Neural cell (in vitro differentiated cells): ENCODE measurements around the gene CAPN2. TPM values are rescaled to one million over a fixed set of nuclear protein-coding genes. Genes with fewer than 3 reads are reported as not detected.

ENCODE experiments used
- H2AFZ ChIP-seq: fragments of 200-600, 300-800 bp; sonication (generic), shearing (Covaris generic); 2 replicates; pipeline ENCODE4 v1.6.0; 2014; ENCODE audit warnings: low read depth, mild to moderate bottlenecking, antibody characterized with exemption, low read length, moderate library complexity
- H3F3A ChIP-seq: fragments of 200-600 bp; shearing (Covaris generic); 2 replicates; pipeline ENCODE4 v1.6.1; 2016; ENCODE audit warnings: mild to moderate bottlenecking, moderate library complexity, mixed read lengths, antibody characterized with exemption, low read length; ENCODE audit not compliant: insufficient read depth, poor library complexity, severe bottlenecking
- H3K27ac ChIP-seq: fragments of 200-600, 300-800 bp; sonication (generic), shearing (Covaris generic); 2 replicates; pipeline ENCODE4 v1.5.1; 2014; ENCODE audit warnings: mild to moderate bottlenecking, low read length, moderate library complexity
- H3K27me3 ChIP-seq: fragments of 300-800, 200-600 bp; sonication (generic), shearing (Covaris generic); 2 replicates; pipeline ENCODE4 v1.6.0; 2014; ENCODE audit warnings: mild to moderate bottlenecking, low read depth, low read length, moderate library complexity; ENCODE audit not compliant: insufficient read depth
- H3K36me3 ChIP-seq: fragments of 300-800, 200-600 bp; sonication (generic), shearing (Covaris generic); 2 replicates; pipeline ENCODE4 v1.5.1; 2014; ENCODE audit warnings: mild to moderate bottlenecking, antibody characterized with exemption, low read length, moderate library complexity; ENCODE audit not compliant: insufficient read depth
- H3K4me2 ChIP-seq: fragments of 300-800, 200-600 bp; sonication (generic), shearing (Covaris generic); 2 replicates; pipeline ENCODE4 v1.6.0; 2014; ENCODE audit warnings: mild to moderate bottlenecking, low read length
- H3K4me3 ChIP-seq: fragments of 300-800, 200-600 bp; sonication (generic), shearing (Covaris generic); 2 replicates; pipeline ENCODE4 v1.5.1; 2014; ENCODE audit warnings: mild to moderate bottlenecking, low read length, moderate library complexity
- H3K79me2 ChIP-seq: fragments of 200-600 bp; shearing (Covaris generic); replicated peaks from 2 replicates; pipeline ENCODE4 v1.6.0; 2014; ENCODE audit warnings: mild to moderate bottlenecking, low read length, moderate library complexity; ENCODE audit not compliant: insufficient read depth
- H3K9ac ChIP-seq: fragments of 300-800, 200-600 bp; sonication (generic), shearing (Covaris generic); 2 replicates; pipeline ENCODE4 v1.6.1; 2016; ENCODE audit warnings: mild to moderate bottlenecking, low read length, mixed read lengths
- H3K9me2 ChIP-seq: fragments of 200-600 bp; shearing (Covaris generic); 2 replicates; pipeline ENCODE4 v1.6.1; 2016; ENCODE audit warnings: mild to moderate bottlenecking, low read length, mixed read lengths; ENCODE audit not compliant: insufficient read depth
- H3K9me3 ChIP-seq: fragments of 200-600, 300-800 bp; sonication (generic), shearing (Covaris generic); 2 replicates; pipeline ENCODE4 v1.6.1; 2016; ENCODE audit warnings: mild to moderate bottlenecking, mixed run types, low read length, moderate library complexity, mixed read lengths
- H4K20me1 ChIP-seq: fragments of 200-600 bp; shearing (Covaris generic); 2 replicates; pipeline ENCODE4 v1.6.1; 2016; ENCODE audit warnings: mild to moderate bottlenecking, mixed run types; ENCODE audit not compliant: insufficient read depth
- CTCF ChIP-seq: fragments of 450-650 bp; IDR thresholded peaks from 2 replicates; pipeline ENCODE4 v1.5.1; 2014; ENCODE audit warnings: antibody characterized with exemption, mild to moderate bottlenecking, moderate library complexity; ENCODE audit not compliant: poor library complexity, severe bottlenecking
- EP300 ChIP-seq: fragments of 450-650 bp; conservative IDR thresholded peaks from 2 replicates; pipeline ENCODE4 v1.6.1; 2014; ENCODE audit warnings: antibody characterized with exemption, mild to moderate bottlenecking, moderate library complexity; ENCODE audit not compliant: poor library complexity, severe bottlenecking
- EZH2 ChIP-seq: fragments of 200-600, 300-800 bp; shearing (Covaris generic), sonication (generic); IDR thresholded peaks from 2 replicates; pipeline ENCODE4 v1.6.1; 2014; ENCODE audit warnings: antibody characterized with exemption, low read length, borderline replicate concordance, mild to moderate bottlenecking; ENCODE audit not compliant: insufficient read depth, poor library complexity, severe bottlenecking
- MXI1 ChIP-seq: fragments of 450-650 bp; conservative IDR thresholded peaks from 2 replicates; pipeline ENCODE4 v1.6.1; 2014; ENCODE audit warnings: antibody characterized with exemption, mild to moderate bottlenecking; ENCODE audit not compliant: poor library complexity, severe bottlenecking
- POLR2AphosphoS5 ChIP-seq: IDR thresholded peaks from 2 replicates; pipeline ENCODE4 v1.6.1; 2012
- RAD21 ChIP-seq: fragments of 450-650 bp; conservative IDR thresholded peaks from 2 replicates; pipeline ENCODE4 v1.6.1; 2014; ENCODE audit warnings: antibody characterized with exemption, mild to moderate bottlenecking, moderate library complexity
- REST ChIP-seq: IDR thresholded peaks from 2 replicates; pipeline ENCODE4 v1.6.1; 2012; ENCODE audit warnings: borderline replicate concordance
- SMC3 ChIP-seq: fragments of 450-650 bp; conservative IDR thresholded peaks from 2 replicates; pipeline ENCODE4 v1.6.1; 2014; ENCODE audit warnings: antibody characterized with exemption, mild to moderate bottlenecking, moderate library complexity; ENCODE audit not compliant: poor library complexity
- TAF1 ChIP-seq: IDR thresholded peaks from 2 replicates; pipeline ENCODE4 v1.6.1; 2012; ENCODE audit warnings: low read depth
- polyA plus RNA-seq: library from polyadenylated mRNA; depleted of rRNA; stranded (reverse); fragments of >200 nt; gene quantifications from 2 replicates; pipeline ENCODE4 v1.2.3, GENCODE V29; 2014

Gene CAPN2
- polyA plus RNA-seq, 1 donor from 2014 or later, result 58.8 TPM

GRCh38 chr1:223717123-223717522, 4.8 kb downstream of the CAPN2 start:
- no peak overlapping the region for H3K4me2 ChIP-seq
- H2AFZ ChIP-seq, result no peak overlapping the region
- no peaks in the 10 kb centered on the region for H3K27me3 ChIP-seq
- H3F3A ChIP-seq, result no peaks in the 10 kb centered on the region
- no peaks in the 10 kb centered on the region for H3K36me3 ChIP-seq
- H3K9ac ChIP-seq, result no peak overlapping the region
- no peaks in the 10 kb centered on the region for H3K9me3 ChIP-seq
- no peaks in the 10 kb centered on the region for H3K9me2 ChIP-seq
- no peaks in the 10 kb centered on the region for H4K20me1 ChIP-seq
- TF ChIP-seq SMC3 (no peak), EZH2 (no peak), TAF1 (no peak), EP300 (no peak), MXI1 (no peak), REST (no peak), POLR2AphosphoS5 (no peak), RAD21 (no peak), CTCF (no peak)
- H3K79me2 ChIP-seq, result peaks cover 3% of the 10 kb centered on the region
- no peak overlapping the region for H3K27ac ChIP-seq
- H3K4me3 ChIP-seq, result no peak overlapping the region

GRCh38 chr1:223717695-223718363, 5.5 kb downstream of the CAPN2 start:
- Histone ChIP-seq H3K27ac (no peak overlapping the region), H3K9me2 (no peaks in the 10 kb centered on the region), H3K9me3 (no peaks in the 10 kb centered on the region), H4K20me1 (no peaks in the 10 kb centered on the region), H2AFZ (no peak overlapping the region), H3K9ac (no peak overlapping the region), H3K4me3 (no peak overlapping the region), H3K4me2 (no peak overlapping the region), H3K27me3 (no peaks in the 10 kb centered on the region), H3F3A (no peaks in the 10 kb centered on the region), H3K36me3 (no peaks in the 10 kb centered on the region), H3K79me2 (peaks cover 3% of the 10 kb centered on the region)
- no peak for TF ChIP-seq EP300
- TF ChIP-seq SMC3, result no peak
- no peak for TF ChIP-seq MXI1
- TF ChIP-seq TAF1, result no peak
